Erythroblast (primary cell): ENCODE data around the gene EMP2.

Experiments
- GATA1 ChIP-seq: IDR thresholded peaks from 2 replicates; pipeline ENCODE4 v1.6.1; 2011; ENCODE audit warnings: low read depth, mild to moderate bottlenecking, control low read depth, low read length, moderate library complexity
- POLR2A ChIP-seq: IDR thresholded peaks from 2 replicates; pipeline ENCODE4 v1.6.1; 2011; ENCODE audit warnings: mild to moderate bottlenecking, low read length

DNA sequence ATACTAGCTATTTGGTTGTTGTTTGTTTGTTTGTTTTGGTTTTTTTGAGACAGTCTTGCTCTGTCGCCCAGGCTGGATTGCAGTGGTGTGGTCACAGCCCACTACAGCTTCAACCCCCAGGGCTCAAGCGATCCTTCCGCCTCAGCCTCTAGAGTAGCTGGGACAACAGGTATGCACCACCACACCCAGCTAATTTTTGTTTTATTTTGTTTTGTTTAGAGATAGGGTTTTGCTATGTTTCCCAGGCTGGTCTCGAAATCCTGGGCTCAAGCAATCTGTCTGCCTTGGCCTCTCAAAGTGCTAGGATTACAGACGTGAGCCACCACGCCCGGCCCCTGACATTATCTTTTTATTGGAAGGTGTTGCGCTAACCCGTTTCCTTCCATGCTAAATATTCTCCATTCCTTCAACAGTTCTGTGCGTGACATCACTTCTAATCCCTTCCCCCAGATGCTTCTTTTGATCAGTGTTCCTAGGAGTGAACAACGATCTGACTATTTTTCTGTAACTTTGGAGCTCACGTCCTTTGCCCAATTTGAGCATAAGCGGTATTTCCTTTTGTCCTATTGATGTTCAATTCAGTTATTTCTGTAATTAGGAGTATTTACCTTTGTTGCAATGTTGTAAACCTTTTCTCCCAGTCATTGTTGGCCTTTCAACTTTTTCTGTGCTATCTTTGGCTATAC is 30.2 kb upstream of the EMP2 start:
- no peak for TF ChIP-seq POLR2A
- no peak for TF ChIP-seq GATA1
